ENCODE measurements around the gene MEF2C.

Gene MEF2C

DNA sequence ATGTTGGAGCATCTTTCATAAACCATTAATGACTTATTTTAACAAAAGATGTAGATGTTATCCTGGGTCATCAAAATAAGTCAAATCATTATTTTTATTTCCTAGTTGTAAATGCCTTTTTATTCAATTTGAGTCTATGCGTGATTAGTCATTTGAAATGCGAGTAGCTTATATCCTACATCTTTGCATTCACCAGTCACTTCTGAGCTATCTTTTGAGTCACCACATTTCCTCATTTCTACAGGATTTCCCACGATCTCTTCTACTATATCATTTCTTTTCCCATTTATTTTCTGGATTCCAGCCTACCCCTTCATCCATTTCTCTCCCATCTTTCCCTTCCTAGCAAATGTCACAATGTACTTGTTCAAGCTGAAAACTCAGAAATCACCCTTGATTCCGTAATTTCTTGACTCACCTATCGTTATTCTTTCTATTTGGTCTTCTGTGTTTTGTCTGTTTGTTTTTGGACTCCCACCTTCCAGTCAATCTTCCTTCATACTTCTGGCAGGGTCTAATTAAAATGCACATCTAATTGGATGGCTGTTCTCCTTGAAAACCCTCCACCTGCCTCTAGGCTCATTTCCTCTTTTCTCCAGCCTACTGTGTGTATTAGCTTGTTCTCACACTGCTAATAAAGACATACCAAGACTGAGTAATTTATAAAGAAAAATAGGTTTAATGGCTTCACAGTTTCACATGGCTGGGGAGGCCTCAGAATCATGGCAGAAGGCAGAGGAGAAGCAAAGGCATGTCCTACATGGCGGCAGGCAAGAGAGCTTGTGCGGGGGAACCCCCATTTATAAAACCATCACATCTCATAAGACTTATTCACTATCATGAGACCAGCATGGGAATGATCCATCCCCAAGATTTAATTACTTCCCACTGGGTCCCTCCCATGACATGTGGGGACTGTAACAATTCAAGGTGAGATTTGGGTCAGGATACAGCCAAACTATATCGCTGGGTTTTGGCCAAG, 112.4 kb downstream of the MEF2C start:
- Mint-ChIP-seq H3K4me3 (no peak overlapping the region), H3K4me1 (peaks cover 11% of the 10 kb centered on the region), H3K27ac (no peak overlapping the region), H3K9me3 (no peaks in the 10 kb centered on the region), H3K27me3 (ENCODE audit: low read depth) (no peaks in the 10 kb centered on the region), H3K36me3 (ENCODE audit: low read depth) (peaks cover 20% of the 10 kb centered on the region)
- TF ChIP-seq, protein P1, sequence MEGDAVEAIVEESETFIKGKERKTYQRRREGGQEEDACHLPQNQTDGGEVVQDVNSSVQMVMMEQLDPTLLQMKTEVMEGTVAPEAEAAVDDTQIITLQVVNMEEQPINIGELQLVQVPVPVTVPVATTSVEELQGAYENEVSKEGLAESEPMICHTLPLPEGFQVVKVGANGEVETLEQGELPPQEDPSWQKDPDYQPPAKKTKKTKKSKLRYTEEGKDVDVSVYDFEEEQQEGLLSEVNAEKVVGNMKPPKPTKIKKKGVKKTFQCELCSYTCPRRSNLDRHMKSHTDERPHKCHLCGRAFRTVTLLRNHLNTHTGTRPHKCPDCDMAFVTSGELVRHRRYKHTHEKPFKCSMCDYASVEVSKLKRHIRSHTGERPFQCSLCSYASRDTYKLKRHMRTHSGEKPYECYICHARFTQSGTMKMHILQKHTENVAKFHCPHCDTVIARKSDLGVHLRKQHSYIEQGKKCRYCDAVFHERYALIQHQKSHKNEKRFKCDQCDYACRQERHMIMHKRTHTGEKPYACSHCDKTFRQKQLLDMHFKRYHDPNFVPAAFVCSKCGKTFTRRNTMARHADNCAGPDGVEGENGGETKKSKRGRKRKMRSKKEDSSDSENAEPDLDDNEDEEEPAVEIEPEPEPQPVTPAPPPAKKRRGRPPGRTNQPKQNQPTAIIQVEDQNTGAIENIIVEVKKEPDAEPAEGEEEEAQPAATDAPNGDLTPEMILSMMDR (IDR thresholded peaks at IDR 0.05; ENCODE audit: unreplicated experiment in 3 of 3), result no peak

DNA sequence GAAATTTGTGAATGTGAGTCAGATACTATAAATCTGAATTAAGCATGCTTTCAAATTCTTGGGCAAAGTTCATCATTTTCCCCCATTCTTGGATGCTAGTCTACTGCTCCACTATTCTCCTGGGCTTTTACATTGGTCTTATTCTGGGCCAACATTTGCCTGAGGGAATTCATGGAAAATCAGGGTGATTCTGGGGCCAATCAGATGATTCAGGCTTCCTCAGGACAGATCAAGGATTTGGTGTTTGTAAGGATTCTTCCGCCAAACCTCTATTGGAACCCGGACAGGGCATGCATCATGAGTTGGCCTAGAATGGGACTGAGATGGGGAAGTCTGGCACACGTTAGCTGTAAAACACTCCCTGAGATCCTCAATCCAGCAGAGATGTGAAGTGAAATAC, 113.8 kb downstream of the MEF2C start:
- H3K4me3 Mint-ChIP-seq, result no peak overlapping the region
- no peaks in the 10 kb centered on the region for H3K27me3 Mint-ChIP-seq (ENCODE audit: low read depth)
- no peaks in the 10 kb centered on the region for H3K9me3 Mint-ChIP-seq
- TF ChIP-seq, protein P1 (IDR thresholded peaks at IDR 0.05; ENCODE audit: unreplicated experiment in 3 of 3), result no peak
- H3K27ac Mint-ChIP-seq, result no peak overlapping the region
- H3K36me3 Mint-ChIP-seq (ENCODE audit: low read depth), result peaks cover 15% of the 10 kb centered on the region
- H3K4me1 Mint-ChIP-seq, result peaks cover 11% of the 10 kb centered on the region

DNA sequence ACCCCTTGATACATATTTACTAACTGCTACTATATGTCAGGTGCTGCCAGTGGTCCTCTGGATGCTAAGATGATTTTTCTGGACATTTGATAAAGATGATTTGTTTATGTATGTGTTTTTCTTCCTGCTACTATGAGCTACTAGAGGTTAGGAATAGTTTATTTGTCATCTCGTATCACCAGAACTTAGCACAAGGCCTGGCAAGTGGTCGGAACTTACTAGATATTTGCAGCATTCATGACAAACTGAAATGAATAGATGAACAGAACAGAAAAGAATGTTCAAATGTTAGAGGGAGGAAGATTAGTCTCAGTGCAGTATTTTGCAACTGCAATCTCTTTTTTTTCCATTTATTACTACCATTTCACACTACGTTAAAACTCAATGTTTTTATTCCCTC, 114.6 kb downstream of the MEF2C start:
- TF ChIP-seq, protein P1 (IDR thresholded peaks at IDR 0.05; ENCODE audit: unreplicated experiment in 3 of 3), result no peak
- H3K27ac Mint-ChIP-seq, result no peak overlapping the region
- peaks cover 11% of the 10 kb centered on the region for H3K4me1 Mint-ChIP-seq
- H3K27me3 Mint-ChIP-seq (ENCODE audit: low read depth), result no peaks in the 10 kb centered on the region
- no peak overlapping the region for H3K4me3 Mint-ChIP-seq
- no peaks in the 10 kb centered on the region for H3K9me3 Mint-ChIP-seq
- H3K36me3 Mint-ChIP-seq (ENCODE audit: low read depth), result peaks cover 15% of the 10 kb centered on the region

DNA sequence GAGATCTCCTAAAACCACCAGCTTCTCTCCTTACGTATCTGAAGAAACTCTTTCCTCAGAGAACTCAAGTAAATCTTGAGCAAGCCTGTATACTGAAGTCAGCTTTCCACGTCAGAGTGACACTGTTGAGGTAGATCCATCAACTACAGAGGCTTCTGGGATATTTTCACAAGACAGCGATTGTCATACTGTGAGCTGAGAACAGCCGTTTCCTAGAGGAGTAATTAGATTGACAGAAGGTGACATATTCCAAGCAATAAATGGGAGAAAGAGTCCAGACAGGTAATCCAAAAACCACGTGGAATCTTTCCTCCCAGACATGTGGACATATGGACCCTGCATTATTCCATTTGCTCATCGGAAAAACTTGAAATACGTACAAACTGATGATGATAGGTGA, 117.2 kb downstream of the MEF2C start:
- H3K4me1 Mint-ChIP-seq, result peaks cover 11% of the 10 kb centered on the region
- H3K27me3 Mint-ChIP-seq (ENCODE audit: low read depth), result no peaks in the 10 kb centered on the region

DNA sequence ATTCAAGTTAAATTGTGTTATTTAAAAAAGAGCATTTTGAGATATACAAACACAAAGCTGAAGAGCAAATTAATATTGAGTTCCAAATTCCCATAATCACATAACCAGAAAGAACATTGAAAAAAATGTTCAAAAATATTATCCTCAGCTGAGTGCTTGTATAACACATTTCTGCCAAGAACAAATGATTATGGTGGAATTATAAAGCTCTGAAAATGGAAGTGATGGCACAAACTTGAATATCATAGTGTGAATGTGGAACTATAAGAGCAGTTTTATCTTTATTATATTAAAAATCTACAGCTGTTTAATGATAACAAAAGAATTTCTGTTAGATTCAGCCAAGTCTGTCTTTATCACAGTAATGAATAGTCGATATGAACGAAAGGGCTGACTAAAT, 117.8 kb downstream of the MEF2C start:
- no peak overlapping the region for H3K27ac Mint-ChIP-seq
- H3K9me3 Mint-ChIP-seq, result no peaks in the 10 kb centered on the region
- peaks cover 4% of the 10 kb centered on the region for H3K36me3 Mint-ChIP-seq (ENCODE audit: low read depth)
- H3K4me1 Mint-ChIP-seq, result peaks cover 11% of the 10 kb centered on the region
- TF ChIP-seq, protein P1 (IDR thresholded peaks at IDR 0.05; ENCODE audit: unreplicated experiment in 3 of 3), result no peak
- no peak overlapping the region for H3K4me3 Mint-ChIP-seq
- no peaks in the 10 kb centered on the region for H3K27me3 Mint-ChIP-seq (ENCODE audit: low read depth)

More for the DNA sequence above, 117.2 kb downstream of the MEF2C start:
- no peak overlapping the region for H3K27ac Mint-ChIP-seq
- H3K36me3 Mint-ChIP-seq (ENCODE audit: low read depth), result peaks cover 4% of the 10 kb centered on the region
- no peaks in the 10 kb centered on the region for H3K9me3 Mint-ChIP-seq
- no peak overlapping the region for H3K4me3 Mint-ChIP-seq
- TF ChIP-seq, protein P1 (IDR thresholded peaks at IDR 0.05; ENCODE audit: unreplicated experiment in 3 of 3), result no peak

DNA sequence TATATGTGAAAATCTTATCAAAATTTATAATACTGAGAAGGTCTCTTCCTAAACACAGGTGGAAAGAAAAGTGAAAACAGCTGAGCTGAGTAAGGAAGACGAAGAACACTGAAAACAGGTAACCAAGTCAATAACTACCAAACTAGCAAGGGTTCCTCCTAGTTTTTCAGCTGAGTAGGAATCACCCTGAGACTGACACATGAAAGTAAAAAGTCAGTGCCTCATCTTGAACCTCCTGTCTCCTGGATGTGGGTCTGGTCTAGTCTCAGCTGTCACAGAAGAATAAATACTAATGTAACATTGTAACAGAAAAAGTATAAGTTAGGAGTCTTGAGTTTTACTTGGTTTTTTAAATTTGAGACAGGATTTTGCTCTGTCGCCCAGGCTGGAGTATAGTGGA, 121.0 kb downstream of the MEF2C start:
- Mint-ChIP-seq H3K27ac (no peak overlapping the region), H3K4me3 (no peak overlapping the region), H3K36me3 (ENCODE audit: low read depth) (peaks cover 7% of the 10 kb centered on the region), H3K27me3 (ENCODE audit: low read depth) (no peaks in the 10 kb centered on the region), H3K4me1 (no peaks in the 10 kb centered on the region), H3K9me3 (no peaks in the 10 kb centered on the region)
- TF ChIP-seq, protein P1 (IDR thresholded peaks at IDR 0.05; ENCODE audit: unreplicated experiment in 3 of 3), result no peak

All from nephron (organoid).